ENCODE measurements around the gene RAB10. TPM values are rescaled to one million over a fixed set of nuclear protein-coding genes. Genes with fewer than 3 reads are reported as not detected.

The RAB10 gene
- total RNA-seq, 1 donor from 2014 or later, result 61.7 TPM

DNA sequence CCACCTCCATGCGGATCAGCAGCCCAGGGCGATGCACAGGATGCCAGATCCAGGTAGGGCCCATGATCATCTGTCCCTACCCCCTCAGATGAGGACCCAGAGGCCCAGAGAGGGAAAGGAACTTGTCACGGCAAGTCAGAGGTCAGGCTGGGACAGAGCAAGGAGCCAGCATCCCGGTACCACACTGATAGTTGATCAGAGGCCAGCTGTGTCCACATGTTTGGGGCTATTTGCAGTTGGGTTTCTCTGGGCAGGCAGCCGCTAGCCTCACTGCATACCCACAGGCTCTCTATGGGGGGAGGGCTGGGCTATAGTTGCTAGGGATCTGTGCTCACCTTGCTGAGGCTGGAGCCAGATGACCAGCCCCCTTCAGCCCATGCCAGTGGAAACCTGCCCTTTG is 148.6 kb downstream of the RAB10 start:
- DNase-seq, result no peak

DNA sequence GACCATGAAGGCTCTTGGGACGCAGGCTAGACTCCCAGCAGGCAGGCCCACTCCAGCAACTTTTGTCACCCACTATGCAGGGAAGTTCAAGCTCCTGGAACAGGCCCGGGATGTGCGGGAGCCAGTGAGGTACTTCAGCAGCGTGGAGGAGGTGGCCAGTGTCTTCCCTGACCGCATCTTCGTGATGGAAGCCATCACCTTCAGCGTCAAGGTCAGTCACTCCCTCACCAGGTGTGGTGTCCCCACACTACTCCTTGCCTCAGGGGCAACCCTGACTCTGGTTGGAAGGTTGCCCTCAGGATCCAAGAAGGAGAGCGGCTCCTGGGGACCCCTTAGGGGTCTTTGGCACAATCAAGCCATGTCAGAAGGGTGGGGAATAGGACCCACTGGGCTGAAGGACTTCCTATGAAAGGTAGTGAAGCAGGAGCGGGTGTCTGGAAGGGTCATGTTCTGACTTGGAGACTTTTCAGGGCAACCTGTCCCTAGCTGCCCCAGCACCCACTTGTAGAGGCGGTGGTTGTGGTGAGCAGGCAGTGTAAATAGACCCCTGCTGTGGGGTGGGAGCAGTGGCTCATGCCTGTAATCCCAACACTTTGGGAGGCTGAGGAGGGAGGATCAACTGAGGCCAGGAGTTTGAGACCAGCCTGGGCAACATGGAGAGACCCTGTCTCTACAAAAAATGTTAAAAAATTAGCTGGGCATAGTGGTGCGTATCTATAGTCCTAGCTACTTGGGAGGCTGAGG is 149.2 kb downstream of the RAB10 start:
- no peak for DNase-seq

DNA sequence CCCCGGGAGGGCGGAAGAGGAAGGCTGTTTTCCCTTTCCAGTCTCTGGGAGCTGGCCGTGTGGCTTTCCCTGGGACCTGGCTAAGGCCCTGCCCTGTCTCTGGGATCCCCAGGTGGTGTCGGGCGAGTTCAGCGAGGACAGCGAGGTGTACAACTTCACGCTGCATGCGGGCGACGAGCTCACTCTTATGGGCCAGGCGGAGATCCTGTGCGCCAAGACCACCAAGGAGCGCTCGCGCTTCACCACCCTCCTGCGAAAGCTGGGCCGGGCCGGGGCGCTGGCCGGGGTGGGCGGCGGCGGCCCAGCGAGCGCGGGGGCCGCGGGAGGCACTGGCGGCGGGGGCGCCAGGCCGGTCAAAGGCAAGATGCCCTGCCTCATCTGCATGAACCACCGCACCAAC is 150.2 kb downstream of the RAB10 start:
- no peak for DNase-seq

DNA sequence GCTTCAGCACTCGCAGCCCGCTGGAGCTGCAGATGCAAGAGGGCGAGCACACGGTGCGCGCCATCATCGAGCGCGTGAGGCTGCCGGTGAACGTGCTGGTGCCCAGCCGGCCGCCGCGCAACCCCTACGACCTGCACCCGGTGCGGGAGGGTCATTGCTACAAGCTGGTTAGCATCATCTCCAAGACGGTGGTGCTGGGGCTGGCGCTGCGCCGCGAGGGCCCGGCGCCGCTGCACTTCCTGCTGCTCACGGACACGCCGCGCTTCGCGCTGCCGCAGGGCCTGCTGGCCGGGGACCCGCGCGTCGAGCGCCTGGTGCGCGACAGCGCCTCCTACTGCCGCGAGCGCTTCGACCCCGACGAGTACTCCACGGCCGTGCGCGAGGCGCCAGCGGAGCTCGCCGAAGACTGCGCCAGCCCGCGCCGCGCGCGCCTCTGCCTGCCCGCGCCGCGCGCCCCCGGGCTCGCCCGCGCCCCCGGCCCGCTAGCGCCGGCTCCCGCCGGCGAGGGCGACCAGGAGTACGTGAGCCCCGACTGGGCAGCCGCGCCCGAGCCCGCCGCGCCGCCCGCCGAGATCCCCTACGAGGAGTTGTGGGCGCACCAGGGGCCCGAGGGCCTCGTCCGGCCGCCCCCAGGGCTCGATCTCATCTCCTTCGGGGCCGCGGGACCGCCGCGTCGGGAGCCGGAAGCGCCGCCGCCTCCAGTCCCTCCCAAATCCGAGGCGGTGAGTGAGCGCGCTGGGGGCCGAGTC is 150.8 kb downstream of the RAB10 start:
- peak; percentile 79 for DNase-seq

DNA sequence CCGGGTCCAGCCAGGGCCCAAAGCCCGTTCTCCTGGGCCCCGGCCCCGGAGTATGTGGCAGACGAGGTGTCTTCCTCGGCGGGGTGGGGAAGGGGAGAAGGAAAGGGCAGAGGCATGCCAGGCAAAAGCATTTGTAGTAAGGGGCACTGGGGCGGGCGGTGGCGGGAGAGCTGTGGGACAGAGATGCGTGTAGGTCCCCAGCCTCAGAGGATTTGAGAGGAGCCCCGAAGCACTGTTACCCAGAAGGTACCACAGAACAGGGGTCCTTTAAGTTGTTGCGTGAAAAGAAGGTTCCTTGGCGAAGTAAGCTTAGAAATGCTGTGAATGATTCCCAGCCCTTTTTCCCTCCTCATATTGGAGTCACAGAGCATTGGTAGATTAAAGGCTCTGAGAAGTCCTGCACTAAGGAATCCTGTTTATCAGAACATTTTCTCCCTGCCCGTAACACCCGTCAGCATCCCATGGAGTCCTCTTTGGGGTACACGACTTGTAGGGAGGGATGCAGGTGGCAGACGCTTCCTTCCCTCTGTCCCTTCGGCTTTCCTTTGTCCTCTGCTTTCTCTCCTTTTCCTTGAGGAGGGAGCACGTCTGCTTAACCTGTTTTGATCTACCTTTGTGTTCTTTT is 151.5 kb downstream of the RAB10 start:
- no peak for DNase-seq

DNA sequence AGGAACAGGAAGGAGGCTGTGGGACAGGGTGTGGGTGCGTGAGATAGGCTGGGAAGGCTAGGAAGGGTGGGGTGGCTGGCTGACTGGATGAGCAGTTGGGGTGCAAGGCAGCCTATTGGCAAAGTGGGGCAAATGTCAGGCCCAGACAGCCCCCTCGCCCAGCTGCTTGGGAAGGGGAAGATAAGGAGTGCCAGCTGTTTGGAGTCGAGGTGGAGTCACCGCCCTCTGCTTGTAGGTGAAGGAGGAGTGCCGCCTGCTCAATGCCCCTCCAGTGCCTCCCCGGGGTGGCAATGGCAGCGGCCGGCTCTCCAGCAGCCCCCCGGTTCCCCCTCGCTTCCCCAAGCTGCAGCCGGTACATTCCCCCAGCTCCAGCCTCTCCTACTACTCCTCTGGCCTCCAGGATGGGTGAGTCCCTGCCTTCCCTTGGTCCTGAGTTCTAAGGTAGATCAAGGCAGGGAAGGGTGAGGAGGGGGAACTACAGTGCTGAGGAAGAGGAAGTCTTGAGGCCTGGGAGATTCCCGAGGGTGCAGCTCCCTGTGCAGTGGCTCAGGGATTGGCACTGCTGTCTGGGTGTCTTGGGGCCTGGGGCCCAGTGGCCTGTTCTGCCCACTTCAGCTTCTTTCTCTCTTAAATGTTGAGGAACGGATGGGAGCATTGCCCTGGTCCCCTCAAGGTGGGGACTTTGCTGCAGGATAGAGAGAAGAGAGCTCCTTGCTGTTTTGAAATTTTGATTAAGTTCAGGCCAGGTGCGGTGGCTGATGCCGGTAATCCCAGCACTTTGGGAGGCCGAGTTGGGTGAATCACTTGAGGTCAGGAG is 152.3 kb downstream of the RAB10 start:
- no peak for DNase-seq

Small RNAs within 50 kb of the gene (small RNA-seq; reads per million reads assigned to genes)
- gene RNU6-942P (ENCODE audit: low replicate concordance) (not detected), gene UQCRHP2 (ENCODE audit: low replicate concordance) (not detected)

Other genes with a start within 250 kb of the RAB10 start
- 9.9 TPM for gene ASXL2, start 155.6 kb upstream of the RAB10 start, total RNA-seq
- gene KIF3C, start 51.6 kb upstream of the RAB10 start, total RNA-seq, result 6.3 TPM
- 2.5 TPM for gene GAREM2, start 139.0 kb downstream of the RAB10 start, total RNA-seq
- 136 TPM for gene HADHA, start 210.5 kb downstream of the RAB10 start, total RNA-seq
- gene HADHB, start 210.9 kb downstream of the RAB10 start, total RNA-seq, result 112 TPM

Data from skin of body (tissue), 3 donors.